Fibroblast of lung (primary cell): Measurements from ENCODE around the gene MEGF8. TPM values are rescaled to one million over a fixed set of nuclear protein-coding genes. Genes with fewer than 3 reads are reported as not detected.
A peak's percentile ranks its signal among the peaks of the same experiment; 100 is the strongest.

ENCODE experiments used
- DNase-seq, 2 donors: peaks; one replicate each; pipeline versions ENCODE4 v3.0.0 to v3.0.0-alpha.2; 2010; ENCODE audit warnings: low read depth in 2 of 2
- H2AFZ ChIP-seq: 2 replicates; pipeline ENCODE4 v1.5.1; 2012; ENCODE audit warnings: low read length, control low read depth, inconsistent platforms
- H3K27ac ChIP-seq: 2 replicates; pipeline ENCODE4 v1.5.1; 2011; ENCODE audit warnings: low read length, control low read depth; ENCODE audit not compliant: insufficient read depth
- H3K27me3 ChIP-seq: 2 replicates; pipeline ENCODE4 v1.5.1; 2011; ENCODE audit warnings: mild to moderate bottlenecking, low read length; ENCODE audit not compliant: control insufficient read depth, insufficient read depth
- H3K36me3 ChIP-seq: 2 replicates; pipeline ENCODE4 v1.5.1; 2011; ENCODE audit warnings: low read length; ENCODE audit not compliant: control insufficient read depth, insufficient read depth
- H3K4me1 ChIP-seq: 2 replicates; pipeline ENCODE4 v1.5.1; 2011; ENCODE audit warnings: low read length; ENCODE audit not compliant: control insufficient read depth, insufficient read depth; ENCODE audit errors: extremely low read depth
- H3K4me2 ChIP-seq: 2 replicates; pipeline ENCODE4 v1.5.1; 2011; ENCODE audit warnings: low read length, control low read depth; ENCODE audit not compliant: insufficient read depth; ENCODE audit errors: extremely low read depth
- H3K4me3 ChIP-seq, 4 experiments: fragments of 200-600 bp in 1 of 4; sonication (generic) in 1 of 4; replicated peaks in 1 of 4; 2 replicates each; pipeline ENCODE4 v1.5.1; 2011 to 2016; ENCODE audit warnings: low read length in 4 of 4, low read depth in 3 of 4, mild to moderate bottlenecking in 3 of 4, control low read depth in 2 of 4, inconsistent platforms in 1 of 4, mixed read lengths in 1 of 4; ENCODE audit not compliant: insufficient read depth in 1 of 4; ENCODE audit errors: control extremely low read depth in 1 of 4
- H3K79me2 ChIP-seq: 2 replicates; pipeline ENCODE4 v1.5.1; 2012; ENCODE audit warnings: mild to moderate bottlenecking, low read length, inconsistent platforms; ENCODE audit not compliant: control insufficient read depth, insufficient read depth
- H3K9ac ChIP-seq: 2 replicates; pipeline ENCODE4 v1.5.1; 2011; ENCODE audit warnings: mild to moderate bottlenecking, low read length, control low read depth; ENCODE audit not compliant: insufficient read depth
- H3K9me3 ChIP-seq: 2 replicates; pipeline ENCODE4 v1.5.1; 2012; ENCODE audit warnings: low read depth, low read length; ENCODE audit not compliant: control insufficient read depth, insufficient read depth
- H4K20me1 ChIP-seq: 2 replicates; pipeline ENCODE4 v1.5.1; 2011; ENCODE audit warnings: low read length; ENCODE audit not compliant: control insufficient read depth, insufficient read depth; ENCODE audit errors: extremely low read depth
- EZH2 ChIP-seq: IDR thresholded peaks from 2 replicates; pipeline ENCODE4 v1.5.1; 2012; ENCODE audit warnings: low read length, control low read depth, mild to moderate bottlenecking; ENCODE audit errors: missing control alignments
- polyA plus RNA-seq, 2 donors: library from polyadenylated mRNA; depleted of rRNA in 1 of 2; stranded (reverse) in 1 of 2; unstranded in 1 of 2; fragments of >200 nt; gene quantifications; 2 replicates each; pipeline ENCODE4 v1.2.1, GENCODE V29; 2011 to 2012; ENCODE audit warnings: missing spikeins in 1 of 2
- total RNA-seq: library from RNA; depleted of rRNA; stranded (reverse); fragments of >200 nt; gene quantifications from 2 replicates; pipeline ENCODE4 v1.2.1, GENCODE V29; 2014
- TF ChIP-seq, protein P1 (sequence below), 2 donors: IDR thresholded peaks in 1 of 2; conservative IDR thresholded peaks in 1 of 2; 1 replicate in 1 of 2; 2 replicates in 1 of 2; pipeline ENCODE4 v1.5.1; 2011 to 2012; ENCODE audit warnings: low read length in 2 of 2, control low read depth in 1 of 2, inconsistent platforms in 1 of 2, low read depth in 1 of 2, mild to moderate bottlenecking in 1 of 2

MEGF8 gene
- total and polyA plus RNA-seq, 2 donors (not counting 1 experiment from before 2014, with no cell fraction given), result 9.3 to 27.6 TPM

DNA sequence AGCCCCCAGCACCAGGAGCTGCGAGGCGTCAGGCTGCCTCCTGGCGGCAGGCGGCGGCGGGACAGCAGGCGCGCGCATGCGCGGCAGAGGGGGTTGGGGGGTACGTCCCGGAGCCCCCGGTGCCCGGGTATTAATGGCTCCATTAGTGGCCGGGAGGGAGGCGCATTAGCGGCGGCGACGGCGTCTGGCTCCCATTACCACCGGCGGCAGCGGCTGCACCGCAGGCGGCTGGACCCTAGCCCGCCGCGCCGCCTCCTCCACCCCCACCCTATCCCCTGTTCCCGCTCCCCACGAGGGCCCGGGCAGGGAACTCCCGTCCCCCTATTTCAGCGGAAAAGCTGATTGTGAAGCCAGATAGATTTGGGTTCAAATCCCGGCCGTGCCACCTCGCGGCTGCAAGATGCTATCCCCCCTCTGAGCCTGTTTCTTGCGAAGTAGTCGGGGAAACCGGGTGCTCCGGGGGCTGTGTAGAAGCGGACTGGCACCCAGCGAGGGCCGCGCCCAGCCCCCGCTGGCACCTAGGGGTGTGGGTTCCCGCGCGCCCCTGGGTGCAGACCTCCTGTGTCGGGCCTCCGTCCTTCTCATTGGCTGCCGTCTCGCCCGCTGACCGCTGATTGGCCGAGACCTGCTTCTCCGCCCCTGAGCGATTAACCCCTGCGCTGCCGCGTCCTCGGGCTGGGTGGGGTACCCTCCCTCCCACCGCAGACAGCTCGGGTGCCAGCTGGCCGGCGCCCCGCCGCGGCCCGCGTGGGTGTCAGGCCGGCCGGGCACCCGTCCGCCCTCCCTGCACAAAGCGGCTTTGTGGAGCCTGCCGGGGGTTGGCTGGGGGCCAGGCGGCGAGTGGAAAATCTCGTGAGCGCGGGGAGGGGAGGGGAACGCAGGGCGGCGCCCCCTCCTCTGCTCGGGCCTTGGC lies 45.3 kb upstream of the MEGF8 start:
- TF ChIP-seq, protein P1, sequence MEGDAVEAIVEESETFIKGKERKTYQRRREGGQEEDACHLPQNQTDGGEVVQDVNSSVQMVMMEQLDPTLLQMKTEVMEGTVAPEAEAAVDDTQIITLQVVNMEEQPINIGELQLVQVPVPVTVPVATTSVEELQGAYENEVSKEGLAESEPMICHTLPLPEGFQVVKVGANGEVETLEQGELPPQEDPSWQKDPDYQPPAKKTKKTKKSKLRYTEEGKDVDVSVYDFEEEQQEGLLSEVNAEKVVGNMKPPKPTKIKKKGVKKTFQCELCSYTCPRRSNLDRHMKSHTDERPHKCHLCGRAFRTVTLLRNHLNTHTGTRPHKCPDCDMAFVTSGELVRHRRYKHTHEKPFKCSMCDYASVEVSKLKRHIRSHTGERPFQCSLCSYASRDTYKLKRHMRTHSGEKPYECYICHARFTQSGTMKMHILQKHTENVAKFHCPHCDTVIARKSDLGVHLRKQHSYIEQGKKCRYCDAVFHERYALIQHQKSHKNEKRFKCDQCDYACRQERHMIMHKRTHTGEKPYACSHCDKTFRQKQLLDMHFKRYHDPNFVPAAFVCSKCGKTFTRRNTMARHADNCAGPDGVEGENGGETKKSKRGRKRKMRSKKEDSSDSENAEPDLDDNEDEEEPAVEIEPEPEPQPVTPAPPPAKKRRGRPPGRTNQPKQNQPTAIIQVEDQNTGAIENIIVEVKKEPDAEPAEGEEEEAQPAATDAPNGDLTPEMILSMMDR (conservative IDR thresholded peaks at IDR 0.05 in 1 of 2, IDR thresholded peaks at IDR 0.05 in 1 of 2; ENCODE audit: low read depth in 1 of 2, low read length in 2 of 2), result peak; percentile 73 to 76
- TF ChIP-seq EZH2, result no peak
- no peak overlapping the region for H2AFZ ChIP-seq

DNA sequence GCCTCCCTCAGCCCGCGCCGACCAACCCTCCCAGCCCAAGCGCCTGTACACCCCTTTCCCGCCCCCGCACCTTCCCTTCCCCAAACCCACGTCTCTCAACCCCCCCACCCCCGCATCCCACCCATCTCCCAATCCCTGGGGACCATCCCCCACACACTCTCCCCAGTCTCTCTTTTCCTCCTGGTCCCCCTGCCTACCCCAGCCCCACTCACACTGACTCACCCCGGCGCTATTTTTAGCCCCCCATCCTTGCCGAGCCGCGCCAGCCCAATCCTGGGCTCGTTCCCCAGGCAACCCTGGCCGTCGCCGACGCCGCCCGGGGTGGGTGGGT lies 44.7 kb upstream of the MEGF8 start:
- peaks cover 42% of the 10 kb centered on the region for H3K79me2 ChIP-seq
- H3K9me3 ChIP-seq, result no peaks in the 10 kb centered on the region
- peaks cover 44% of the 10 kb centered on the region for H3K4me1 ChIP-seq

More for the DNA sequence above, 45.3 kb upstream of the MEGF8 start:
- Histone ChIP-seq H3K27ac (peak overlapping the region; percentile 91), H3K4me3 (peak overlapping the region; percentile 55 to 76 (median 64)), H3K9me3 (no peaks in the 10 kb centered on the region), H3K79me2 (peaks cover 39% of the 10 kb centered on the region), H4K20me1 (no peaks in the 10 kb centered on the region), H3K9ac (peak overlapping the region; percentile 35), H3K4me1 (peaks cover 39% of the 10 kb centered on the region), H3K36me3 (peaks cover 2% of the 10 kb centered on the region), H3K27me3 (no peaks in the 10 kb centered on the region), H3K4me2 (peak overlapping the region; percentile 55)
- DNase-seq, result peak; percentile 90 to 91

More for the DNA sequence above, 44.7 kb upstream of the MEGF8 start:
- H3K9ac ChIP-seq, result peak overlapping the region; percentile 35
- H3K27ac ChIP-seq, result peak overlapping the region; percentile 91
- peak in 1 of 2 donors; percentile 76 for DNase-seq
- H3K4me3 ChIP-seq, result peak overlapping the region; percentile 33 to 76 (median 56)
- H3K27me3 ChIP-seq, result no peaks in the 10 kb centered on the region
- peak overlapping the region; percentile 39 for H3K4me2 ChIP-seq
- no peak overlapping the region for H2AFZ ChIP-seq
- no peaks in the 10 kb centered on the region for H3K36me3 ChIP-seq
- TF ChIP-seq, protein P1 (conservative IDR thresholded peaks at IDR 0.05 in 1 of 2, IDR thresholded peaks at IDR 0.05 in 1 of 2; ENCODE audit: low read depth in 1 of 2, low read length in 2 of 2), result no peak
- no peak for TF ChIP-seq EZH2
- no peaks in the 10 kb centered on the region for H4K20me1 ChIP-seq
